GM21360 (cell line): ENCODE measurements around the gene LMF1.
"Not testable (repeated sequence)": the region's sequence is repeated elsewhere in the genome, so short reads cannot be mapped to it uniquely, and the experiment has no call there.

Source experiments
- ATAC-seq: cut with Tn5 transposase; IDR thresholded peaks from one replicate; pipeline ENCODE4 v1.9.1; 2021; ENCODE audit warnings: mild to moderate bottlenecking, moderate library complexity; ENCODE audit not compliant: unreplicated experiment

LMF1 gene

DNA sequence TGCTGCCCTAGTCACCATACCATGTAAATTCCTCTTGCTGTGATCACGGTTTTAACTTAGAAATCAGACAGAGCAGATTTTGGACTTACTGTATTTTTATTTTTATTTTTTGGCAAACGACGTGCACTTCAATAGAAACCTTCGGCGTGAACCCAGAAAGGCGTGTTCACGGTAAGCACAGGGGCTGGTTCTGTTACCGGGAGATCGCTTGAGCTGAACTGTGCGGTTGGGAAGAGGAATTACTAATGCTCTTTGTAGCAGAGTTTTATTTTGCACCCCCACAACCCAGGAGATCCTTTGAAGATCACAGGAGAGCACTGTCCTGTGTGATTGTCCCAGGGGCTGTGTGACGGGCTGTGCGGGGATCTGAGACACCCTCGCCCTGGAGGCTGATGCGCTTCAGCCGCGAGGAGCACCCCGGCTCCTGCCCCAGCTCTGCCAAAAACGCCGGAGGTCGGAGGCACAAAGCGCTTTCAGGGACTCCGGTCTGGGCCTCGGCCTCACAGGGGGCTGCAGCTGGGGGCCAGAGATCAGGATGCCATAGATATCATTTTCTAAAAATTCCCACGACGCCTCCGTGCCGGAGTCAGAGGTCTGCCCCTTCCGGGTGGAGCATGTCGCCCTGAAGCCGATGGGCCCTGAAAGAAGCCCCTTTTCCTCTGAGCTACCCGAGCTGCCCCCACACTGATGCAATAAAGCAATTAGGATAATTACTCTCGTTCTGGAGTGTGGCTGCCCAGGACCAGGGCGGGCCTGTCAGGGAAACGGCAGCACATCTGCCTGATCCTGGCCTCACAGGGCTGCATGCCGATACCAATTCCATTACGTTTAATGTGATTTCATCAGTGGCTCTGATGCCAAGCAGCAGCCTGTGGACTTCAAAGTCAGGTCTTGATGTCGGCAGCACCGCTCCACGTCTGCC, 71.8 kb downstream of the LMF1 start:
- ATAC-seq: no peak

DNA sequence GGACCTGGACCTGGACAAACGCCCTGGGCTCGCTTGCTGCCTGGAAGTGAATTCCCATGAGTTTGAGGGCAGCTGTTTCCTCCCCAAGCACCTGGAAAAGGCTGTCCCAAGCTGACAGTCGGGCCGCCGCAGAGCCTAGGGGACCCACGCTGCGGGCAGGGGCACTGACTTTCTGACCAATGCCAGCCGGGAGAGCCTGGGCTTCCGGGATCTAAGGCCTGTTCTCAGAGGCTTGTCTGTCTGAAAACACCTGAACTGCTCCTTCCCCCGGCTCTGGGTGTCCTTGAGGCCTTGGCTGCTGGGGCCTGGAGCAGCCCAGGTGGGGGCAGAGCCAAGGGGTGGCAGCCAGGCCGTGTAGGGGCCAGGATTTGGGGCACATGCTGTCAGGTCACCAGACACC, 72.6 kb downstream of the LMF1 start:
- ATAC-seq: no peak

DNA sequence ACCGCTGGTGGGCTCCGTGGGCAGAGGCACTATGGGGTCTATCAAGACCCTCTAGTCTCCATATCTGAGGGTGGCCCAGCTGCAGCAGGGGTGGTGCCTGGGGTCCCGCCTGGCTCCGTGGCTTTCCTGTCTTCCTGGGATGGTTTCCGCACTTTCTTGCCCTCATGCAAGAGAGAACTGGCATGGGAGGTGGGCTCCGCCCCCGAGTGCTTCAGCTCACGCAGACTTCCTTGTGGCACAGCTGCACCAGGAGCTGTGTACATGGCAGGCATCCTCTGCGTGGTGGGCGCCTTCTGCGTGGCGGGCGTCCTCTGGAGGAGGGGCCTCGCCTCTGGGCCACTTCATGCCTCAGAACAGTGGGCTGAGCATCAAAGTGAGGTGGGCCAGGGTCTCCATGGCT, 73.1 kb downstream of the LMF1 start:
- ATAC-seq: no peak

DNA sequence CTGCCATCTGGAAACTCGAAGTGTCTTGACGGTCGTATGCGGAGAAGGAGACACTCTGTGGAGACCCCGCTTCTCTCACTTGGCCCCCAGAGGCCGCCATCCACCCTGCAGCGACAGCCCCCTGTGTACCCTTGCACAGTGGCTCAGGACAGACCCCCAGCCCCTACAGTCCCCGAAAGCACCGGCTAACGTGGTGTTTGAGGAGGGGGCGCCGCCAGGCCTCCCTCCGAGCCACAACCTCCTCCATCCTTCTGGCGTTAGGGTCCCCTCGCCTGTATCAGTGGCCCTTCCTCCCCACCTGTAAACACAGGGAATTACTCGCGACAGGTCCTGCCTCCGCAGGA, 73.6 kb downstream of the LMF1 start:
- ATAC-seq: no peak

DNA sequence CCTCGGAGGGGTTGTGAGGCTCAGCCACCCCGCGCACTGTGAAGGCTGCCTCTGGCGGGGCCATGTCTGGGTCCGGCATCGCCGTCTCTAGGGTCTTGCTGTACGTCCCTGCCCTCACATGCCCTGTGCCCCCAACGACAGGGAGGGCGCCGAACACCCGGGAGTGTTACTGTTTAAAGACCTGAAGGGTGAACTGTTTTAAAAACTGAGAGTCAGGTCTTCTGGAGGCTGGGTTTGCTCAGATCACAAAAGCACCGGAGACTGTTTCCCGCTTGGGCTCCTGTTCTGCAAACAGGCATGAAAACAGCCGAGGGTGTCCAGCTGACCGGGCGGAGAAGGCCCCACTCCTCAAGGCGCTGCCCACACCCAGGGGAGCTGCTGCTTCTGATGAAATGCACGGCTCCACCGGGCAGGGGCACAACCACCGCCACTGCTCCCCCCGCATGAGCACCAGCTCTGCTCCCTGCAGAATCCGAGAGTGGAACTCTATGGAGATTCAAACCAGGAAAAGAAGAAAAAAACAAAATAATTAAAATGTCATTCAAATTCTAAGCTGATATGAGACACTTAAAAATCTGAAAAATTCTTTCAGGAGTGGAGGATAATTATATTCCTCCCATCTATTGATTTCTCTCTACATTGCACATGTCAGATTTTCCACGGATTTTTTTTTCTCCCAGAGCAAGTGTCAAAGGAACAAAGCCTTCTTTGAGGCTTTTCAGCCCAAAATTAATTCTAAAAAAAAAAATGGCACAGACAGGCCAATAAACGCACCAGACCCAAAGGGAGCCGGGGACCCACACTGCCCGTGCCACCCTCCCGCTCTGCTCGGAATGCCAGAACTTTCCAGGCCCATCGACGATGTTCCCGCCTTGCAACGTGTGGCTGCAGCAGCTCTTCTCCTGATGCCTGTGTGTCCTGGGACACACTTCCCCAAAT, 74.3 kb downstream of the LMF1 start:
- ATAC-seq: no peak

DNA sequence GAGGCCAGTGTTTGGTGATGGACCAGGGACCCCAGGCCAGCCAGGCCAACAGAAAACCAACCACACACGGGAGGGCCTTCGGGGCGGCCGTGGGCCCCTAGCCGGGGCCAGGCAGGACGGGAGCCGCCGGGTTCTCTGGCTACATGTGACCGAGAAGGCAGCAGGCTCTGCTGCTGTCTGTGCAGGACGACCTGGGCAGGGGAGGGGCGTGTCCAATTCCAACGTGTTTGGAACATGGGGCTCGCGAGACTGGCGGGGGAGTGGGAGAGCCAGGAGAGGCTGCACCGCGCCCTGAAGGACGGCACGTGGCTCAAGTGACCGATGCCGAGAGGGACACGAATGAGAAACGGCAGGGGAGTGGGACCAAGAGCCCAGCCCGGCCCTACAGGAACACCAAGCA, 75.4 kb downstream of the LMF1 start:
- no peak for ATAC-seq

GRCh38 chr16:894841-895240, 75.9 kb downstream of the LMF1 start:
- ATAC-seq: no peak

DNA sequence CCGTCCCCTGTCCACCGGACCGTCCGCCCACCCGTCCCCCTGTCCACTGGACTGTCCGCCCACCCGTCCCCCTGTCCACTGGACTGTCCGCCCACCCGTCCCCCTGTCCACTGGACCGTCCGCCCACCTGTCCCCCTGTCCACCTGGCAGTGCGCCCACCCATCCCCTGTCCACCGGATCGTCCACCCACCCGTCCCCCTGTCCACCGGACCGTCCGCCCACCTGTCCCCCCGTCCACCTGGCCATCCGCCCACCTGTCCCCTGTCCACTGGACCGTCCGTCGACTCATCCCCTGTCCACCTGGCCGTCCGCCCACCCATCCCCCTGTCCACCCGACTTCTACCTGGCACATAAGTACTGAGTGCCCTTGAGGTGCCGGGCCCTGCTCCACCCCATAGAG, 76.6 kb downstream of the LMF1 start:
- no peak for ATAC-seq

- ATAC-seq: no peak
These were observed 77.4 kb downstream of the LMF1 start for GRCh38 chr16:893360-893759.

GRCh38 chr16:892536-893255, 78.1 kb downstream of the LMF1 start:
- no peak for ATAC-seq

- ATAC-seq: no peak
These were observed 78.8 kb downstream of the LMF1 start for GRCh38 chr16:892006-892405.

DNA sequence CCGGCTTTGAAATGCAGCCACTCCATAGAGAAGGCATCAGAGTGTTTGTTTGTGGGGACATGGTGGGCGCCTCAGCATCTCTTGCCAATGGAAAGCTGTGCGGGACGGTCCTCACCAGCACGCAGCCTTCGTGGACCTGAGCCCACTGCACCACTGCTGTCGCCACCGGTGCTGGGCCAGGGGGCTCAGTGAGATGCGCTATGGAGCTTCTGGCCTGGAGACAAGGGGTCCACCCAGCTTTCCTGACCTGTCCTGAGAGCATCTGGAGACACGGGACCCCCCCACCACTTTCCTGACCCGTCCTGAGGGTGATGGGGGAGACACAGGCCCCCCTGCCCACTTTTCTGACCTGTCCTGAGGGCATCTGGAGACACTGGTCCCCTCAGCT, 79.4 kb downstream of the LMF1 start:
- ATAC-seq: no peak

GRCh38 chr16:890716-891352, 80.0 kb downstream of the LMF1 start:
- no peak for ATAC-seq

DNA sequence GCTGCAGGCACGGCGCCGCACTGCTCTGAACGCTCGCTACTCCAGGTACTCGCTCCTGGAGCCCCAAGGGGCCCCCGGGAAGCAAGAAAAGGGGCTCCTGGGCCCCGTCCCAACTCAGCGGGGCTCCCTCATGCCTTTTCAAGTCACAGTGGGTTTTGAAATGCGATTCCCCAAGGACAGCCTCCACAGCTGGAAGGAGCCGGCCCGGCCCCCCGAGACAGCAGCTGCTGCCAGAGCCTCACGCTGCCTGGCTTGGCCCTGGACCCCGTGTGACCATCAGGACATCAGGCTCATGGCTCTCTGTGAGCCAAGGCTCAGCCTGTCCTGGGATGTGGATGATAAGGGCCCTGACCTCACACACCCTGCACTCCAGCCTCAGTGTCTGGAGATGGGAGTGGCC, 80.6 kb downstream of the LMF1 start:
- no peak for ATAC-seq

- no peak for ATAC-seq
These were observed 81.2 kb downstream of the LMF1 start for GRCh38 chr16:889586-889985.

- ATAC-seq: no peak
These were observed 81.7 kb downstream of the LMF1 start for GRCh38 chr16:888901-889570.

- not testable (repeated sequence) for ATAC-seq
These were observed 82.3 kb downstream of the LMF1 start for GRCh38 chr16:888456-888855.

DNA sequence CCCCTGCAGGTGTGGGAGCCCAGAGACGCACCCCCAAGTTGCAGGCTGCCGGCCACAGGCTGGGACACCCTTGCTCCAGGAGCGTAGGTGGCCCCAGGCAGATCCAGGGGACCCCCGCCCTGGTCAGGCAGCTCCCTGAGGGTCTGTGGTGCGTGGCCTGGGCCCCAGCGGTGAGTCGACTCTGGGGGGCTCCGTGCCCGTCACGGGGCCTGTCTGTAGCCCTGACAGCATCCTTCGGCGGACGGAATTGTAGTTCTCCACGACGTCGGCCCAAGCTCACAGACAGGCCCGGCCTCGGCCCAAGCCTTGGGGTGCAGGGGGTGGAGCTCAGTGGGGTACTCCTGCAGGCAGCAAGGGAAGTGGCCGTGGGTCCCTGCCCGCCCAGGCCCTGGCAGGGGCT, 82.9 kb downstream of the LMF1 start:
- no peak for ATAC-seq

- ATAC-seq: no peak
These were observed 83.7 kb downstream of the LMF1 start for GRCh38 chr16:886802-887731.
